Measurements from ENCODE around the gene TOMM20. TPM values are rescaled to one million over a fixed set of nuclear protein-coding genes. Genes with fewer than 3 reads are reported as not detected.

TOMM20 gene
- total RNA-seq, 1 experiment from 2014 or later, result 309 TPM

GRCh38 chr1:235069176-235069575, 59.5 kb downstream of the TOMM20 start:
- intact Hi-C loops (cut with micrococcal nuclease), result no loop called here
- H3K4me3 Mint-ChIP-seq (ENCODE audit: unreplicated experiment), result no peak overlapping the region

GRCh38 chr1:235068158-235069121, 60.2 kb downstream of the TOMM20 start:
- BruUV-seq (replicated peaks), result TSS peak; percentile 85
- intact Hi-C loops (cut with micrococcal nuclease), result loop anchor here (1.0 kb wide), 1 partner anchor 71 kb away; no protein-coding TSS in a partner anchor
- Mint-ChIP-seq H3K36me3 (ENCODE audit: insufficient read depth, unreplicated experiment) (peaks cover 17% of the 10 kb centered on the region), H3K9me3 (ENCODE audit: unreplicated experiment) (no peaks in the 10 kb centered on the region), H3K27me3 (ENCODE audit: insufficient read depth, unreplicated experiment) (no peaks in the 10 kb centered on the region), H3K4me3 (ENCODE audit: unreplicated experiment) (peak overlapping the region; percentile 54), H3K4me1 (ENCODE audit: insufficient read depth, unreplicated experiment) (peaks cover 52% of the 10 kb centered on the region), H3K27ac (ENCODE audit: low read depth, unreplicated experiment) (peak overlapping the region; percentile 97)
- ChIA-PET CTCF (interaction anchor here (0.6 to 3.9 kb wide), 23 partner anchors 8 to 582 kb away, joined by 3 to 22 read pairs (median 4); no protein-coding TSS in a partner anchor), POLR2A (interaction anchor here (0.6 to 13.9 kb wide), 47 partner anchors 7 to 590 kb away, joined by 3 to 406 read pairs (median 7); partner anchors contain the start of genes IRF2BP2 and TARBP1)
- no peak for TF ChIP-seq CTCF (IDR thresholded peaks at IDR 0.05; ENCODE audit: unreplicated experiment)
- DNase-seq (ENCODE audit: unreplicated experiment), result peak; percentile 99

More at GRCh38 chr1:235069176-235069575, 59.5 kb downstream of the TOMM20 start:
- BruUV-seq (replicated peaks), result no TSS peak
- H3K36me3 Mint-ChIP-seq (ENCODE audit: insufficient read depth, unreplicated experiment), result peaks cover 17% of the 10 kb centered on the region
- POLR2A ChIA-PET, result interaction anchor here (0.6 to 13.9 kb wide), 26 partner anchors 8 to 591 kb away, joined by 3 to 406 read pairs (median 8); partner anchors contain the start of genes B3GALNT2 and IRF2BP2
- CTCF ChIA-PET, result interaction anchor here (0.6 to 3.9 kb wide), 20 partner anchors 9 to 582 kb away, joined by 3 to 22 read pairs (median 4); no protein-coding TSS in a partner anchor
- peak overlapping the region; percentile 97 for H3K27ac Mint-ChIP-seq (ENCODE audit: low read depth, unreplicated experiment)
- no peaks in the 10 kb centered on the region for H3K27me3 Mint-ChIP-seq (ENCODE audit: insufficient read depth, unreplicated experiment)
- peaks cover 53% of the 10 kb centered on the region for H3K4me1 Mint-ChIP-seq (ENCODE audit: insufficient read depth, unreplicated experiment)
- no peaks in the 10 kb centered on the region for H3K9me3 Mint-ChIP-seq (ENCODE audit: unreplicated experiment)
- TF ChIP-seq CTCF (IDR thresholded peaks at IDR 0.05; ENCODE audit: unreplicated experiment), result no peak
- DNase-seq (ENCODE audit: unreplicated experiment), result peak; percentile 42

GRCh38 chr1:235067396-235068157, 61.1 kb downstream of the TOMM20 start:
- peaks cover 53% of the 10 kb centered on the region for H3K4me1 Mint-ChIP-seq (ENCODE audit: insufficient read depth, unreplicated experiment)
- DNase-seq (ENCODE audit: unreplicated experiment), result peak; percentile 100
- BruUV-seq (replicated peaks), result TSS peak; percentile 74
- intact Hi-C loops (cut with micrococcal nuclease), result loop anchor here (1.0 kb wide), 1 partner anchor 70 kb away; no protein-coding TSS in a partner anchor
- H3K27me3 Mint-ChIP-seq (ENCODE audit: insufficient read depth, unreplicated experiment), result no peaks in the 10 kb centered on the region
- peak overlapping the region; percentile 97 for H3K27ac Mint-ChIP-seq (ENCODE audit: low read depth, unreplicated experiment)
- POLR2A ChIA-PET, result interaction anchor here (0.6 to 13.9 kb wide), 44 partner anchors 9 to 590 kb away, joined by 3 to 406 read pairs (median 6); partner anchors contain the start of genes IRF2BP2 and TARBP1
- peaks cover 17% of the 10 kb centered on the region for H3K36me3 Mint-ChIP-seq (ENCODE audit: insufficient read depth, unreplicated experiment)
- no peak for TF ChIP-seq CTCF (IDR thresholded peaks at IDR 0.05; ENCODE audit: unreplicated experiment)
- H3K9me3 Mint-ChIP-seq (ENCODE audit: unreplicated experiment), result no peaks in the 10 kb centered on the region
- peak overlapping the region; percentile 54 for H3K4me3 Mint-ChIP-seq (ENCODE audit: unreplicated experiment)
- CTCF ChIA-PET, result interaction anchor here (0.6 to 3.9 kb wide), 20 partner anchors 10 to 581 kb away, joined by 3 to 24 read pairs (median 6); no protein-coding TSS in a partner anchor
